GM19328 (cell line): ENCODE measurements around the gene CSNK1D.
"Not testable (repeated sequence)": the region's sequence is repeated elsewhere in the genome, so short reads cannot be mapped to it uniquely, and the experiment has no call there.

ENCODE experiments used
- ATAC-seq: cut with Tn5 transposase; IDR thresholded peaks from one replicate; pipeline ENCODE4 v1.9.1; 2021; ENCODE audit warnings: mild to moderate bottlenecking, moderate library complexity; ENCODE audit not compliant: unreplicated experiment

CSNK1D gene

GRCh38 chr17:82254096-82254495, 19.4 kb downstream of the CSNK1D start:
- not testable (repeated sequence) for ATAC-seq

GRCh38 chr17:82253179-82253544, 20.3 kb downstream of the CSNK1D start:
- ATAC-seq, result no peak

GRCh38 chr17:82252511-82253178, 20.9 kb downstream of the CSNK1D start:
- ATAC-seq, result no peak

GRCh38 chr17:82250868-82251500, 22.5 kb downstream of the CSNK1D start:
- ATAC-seq, result no peak

- no peak for ATAC-seq
Observed at GRCh38 chr17:82249896-82250581, 23.5 kb downstream of the CSNK1D start.

- no peak for ATAC-seq
Observed at GRCh38 chr17:82248815-82249674, 24.5 kb downstream of the CSNK1D start.

- no peak for ATAC-seq
Observed at GRCh38 chr17:82247856-82248671, 25.4 kb downstream of the CSNK1D start.

GRCh38 chr17:82247182-82247823, 26.2 kb downstream of the CSNK1D start:
- ATAC-seq, result no peak

GRCh38 chr17:82246365-82247181, 26.9 kb downstream of the CSNK1D start:
- no peak for ATAC-seq

- no peak for ATAC-seq
Observed at GRCh38 chr17:82246040-82246364, 27.5 kb downstream of the CSNK1D start.

GRCh38 chr17:82245134-82246039, 28.1 kb downstream of the CSNK1D start:
- ATAC-seq, result no peak

GRCh38 chr17:82244413-82245133, 28.9 kb downstream of the CSNK1D start:
- no peak for ATAC-seq

- no peak for ATAC-seq
Observed at GRCh38 chr17:82243648-82244412, 29.7 kb downstream of the CSNK1D start.

- no peak for ATAC-seq
Observed at GRCh38 chr17:82242977-82243647, 30.4 kb downstream of the CSNK1D start.

GRCh38 chr17:82242698-82242976, 30.9 kb downstream of the CSNK1D start:
- ATAC-seq, result no peak

- no peak for ATAC-seq
Observed at GRCh38 chr17:82241926-82242697, 31.4 kb downstream of the CSNK1D start.
